A673 (cell line): ENCODE results near the gene CCDC24.

Experiments
- EZH2 ChIP-seq: fragments of 200-600 bp; sonication (generic); IDR thresholded peaks from 2 replicates; pipeline ENCODE4 v1.6.1; 2017; ENCODE audit warnings: borderline replicate concordance, low read depth, mild to moderate bottlenecking, mixed read lengths, antibody characterized with exemption, low read length; ENCODE audit not compliant: poor library complexity, severe bottlenecking
- TF ChIP-seq, protein P1 (sequence below): fragments of 300-800, 200-600 bp; sonication (generic); conservative IDR thresholded peaks from 2 replicates; pipeline ENCODE4 v1.5.1; 2017; ENCODE audit warnings: low read depth, mild to moderate bottlenecking, antibody characterized with exemption, low read length, moderate library complexity, mixed read lengths

DNA sequence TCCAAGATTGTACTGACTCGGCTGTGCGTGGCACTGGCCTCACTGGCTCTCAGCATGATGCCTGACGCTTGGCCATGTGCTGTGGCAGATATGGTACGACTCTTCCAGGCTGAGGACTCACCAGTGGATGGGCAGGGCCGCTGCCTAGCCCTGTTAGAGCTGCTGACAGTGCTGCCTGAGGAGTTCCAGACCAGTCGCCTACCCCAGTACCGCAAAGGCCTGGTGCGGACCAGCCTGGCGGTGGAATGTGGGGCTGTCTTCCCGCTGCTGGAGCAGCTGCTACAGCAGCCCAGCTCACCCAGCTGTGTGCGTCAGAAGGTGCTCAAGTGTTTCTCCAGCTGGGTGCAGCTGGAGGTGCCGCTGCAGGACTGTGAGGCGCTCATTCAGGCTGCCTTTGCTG is 41.7 kb upstream of the CCDC24 start:
- TF ChIP-seq, protein P1, sequence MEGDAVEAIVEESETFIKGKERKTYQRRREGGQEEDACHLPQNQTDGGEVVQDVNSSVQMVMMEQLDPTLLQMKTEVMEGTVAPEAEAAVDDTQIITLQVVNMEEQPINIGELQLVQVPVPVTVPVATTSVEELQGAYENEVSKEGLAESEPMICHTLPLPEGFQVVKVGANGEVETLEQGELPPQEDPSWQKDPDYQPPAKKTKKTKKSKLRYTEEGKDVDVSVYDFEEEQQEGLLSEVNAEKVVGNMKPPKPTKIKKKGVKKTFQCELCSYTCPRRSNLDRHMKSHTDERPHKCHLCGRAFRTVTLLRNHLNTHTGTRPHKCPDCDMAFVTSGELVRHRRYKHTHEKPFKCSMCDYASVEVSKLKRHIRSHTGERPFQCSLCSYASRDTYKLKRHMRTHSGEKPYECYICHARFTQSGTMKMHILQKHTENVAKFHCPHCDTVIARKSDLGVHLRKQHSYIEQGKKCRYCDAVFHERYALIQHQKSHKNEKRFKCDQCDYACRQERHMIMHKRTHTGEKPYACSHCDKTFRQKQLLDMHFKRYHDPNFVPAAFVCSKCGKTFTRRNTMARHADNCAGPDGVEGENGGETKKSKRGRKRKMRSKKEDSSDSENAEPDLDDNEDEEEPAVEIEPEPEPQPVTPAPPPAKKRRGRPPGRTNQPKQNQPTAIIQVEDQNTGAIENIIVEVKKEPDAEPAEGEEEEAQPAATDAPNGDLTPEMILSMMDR: no peak
- no peak for TF ChIP-seq EZH2
